GM12878 (cell line): ENCODE results near the gene CACNA2D1.

Experiments used
- DPF2 ChIP-seq: fragments of 450-650 bp; IDR thresholded peaks from 2 replicates; pipeline ENCODE4 v1.6.1; 2017; ENCODE audit warnings: mild to moderate bottlenecking
- EP300 ChIP-seq, 2 experiments: fragments of 150-350 bp in 1 of 2; IDR thresholded peaks; 2 replicates each; pipeline ENCODE4 v1.6.1; 2011 to 2012; ENCODE audit warnings: low read depth in 2 of 2, low read length in 2 of 2, borderline replicate concordance in 1 of 2, improper control_type of control experiment in 1 of 2, inconsistent platforms in 1 of 2; ENCODE audit not compliant: control insufficient read depth in 1 of 2
- EZH2 ChIP-seq: IDR thresholded peaks from 2 replicates; pipeline ENCODE4 v1.6.1; 2012; ENCODE audit warnings: low read depth, mild to moderate bottlenecking, control low read depth, inconsistent platforms, low read length, borderline replicate concordance; ENCODE audit not compliant: control insufficient read depth
- FOXM1 ChIP-seq: IDR thresholded peaks from 2 replicates; pipeline ENCODE4 v1.6.1; 2012; ENCODE audit warnings: low read depth, mild to moderate bottlenecking, inconsistent platforms, low read length, moderate library complexity
- HCFC1 ChIP-seq: fragments of 150-350 bp; IDR thresholded peaks from 2 replicates; pipeline ENCODE4 v1.6.1; 2014; ENCODE audit warnings: low read length
- MAX ChIP-seq: IDR thresholded peaks from 2 replicates; pipeline ENCODE4 v1.6.1; 2012; ENCODE audit warnings: low read depth, low read length, improper control_type of control experiment
- NRF1 ChIP-seq: conservative IDR thresholded peaks from 2 replicates; pipeline ENCODE4 v1.6.1; 2011; ENCODE audit warnings: mild to moderate bottlenecking, low read depth, low read length, improper control_type of control experiment
- POLR2A ChIP-seq: IDR thresholded peaks from 2 replicates; pipeline ENCODE4 v1.6.1; 2011; ENCODE audit warnings: low read depth, mild to moderate bottlenecking, low read length
- SUZ12 ChIP-seq: fragments of 200-600 bp; sonication (generic); IDR thresholded peaks from one replicate; pipeline ENCODE4 v1.6.1; 2018; ENCODE audit warnings: antibody characterized with exemption, mild to moderate bottlenecking; ENCODE audit not compliant: unreplicated experiment
- USF1 ChIP-seq: IDR thresholded peaks from 2 replicates; pipeline ENCODE4 v1.6.1; 2011; ENCODE audit warnings: borderline replicate concordance, low read depth, mild to moderate bottlenecking, moderate library complexity, mixed read lengths, low read length; ENCODE audit not compliant: insufficient read depth; ENCODE audit errors: extremely low read length
- TF ChIP-seq, protein P1 (sequence below), 3 experiments: IDR thresholded peaks in 2 of 3; conservative IDR thresholded peaks in 1 of 3; 2 replicates each; pipeline ENCODE4 v1.5.1; 2011; ENCODE audit warnings: low read depth in 3 of 3, low read length in 3 of 3, mild to moderate bottlenecking in 3 of 3, control low read depth in 2 of 3, moderate library complexity in 2 of 3, inconsistent platforms in 1 of 3, mixed read lengths in 1 of 3; ENCODE audit not compliant: control insufficient read depth in 2 of 3, insufficient read depth in 1 of 3; ENCODE audit errors: extremely low read depth in 1 of 3
- TF ChIP-seq, protein P2 (sequence below): IDR thresholded peaks from 2 replicates; pipeline ENCODE4 v1.6.1; 2011; ENCODE audit warnings: low read depth, low read length, improper control_type of control experiment, borderline replicate concordance

DNA sequence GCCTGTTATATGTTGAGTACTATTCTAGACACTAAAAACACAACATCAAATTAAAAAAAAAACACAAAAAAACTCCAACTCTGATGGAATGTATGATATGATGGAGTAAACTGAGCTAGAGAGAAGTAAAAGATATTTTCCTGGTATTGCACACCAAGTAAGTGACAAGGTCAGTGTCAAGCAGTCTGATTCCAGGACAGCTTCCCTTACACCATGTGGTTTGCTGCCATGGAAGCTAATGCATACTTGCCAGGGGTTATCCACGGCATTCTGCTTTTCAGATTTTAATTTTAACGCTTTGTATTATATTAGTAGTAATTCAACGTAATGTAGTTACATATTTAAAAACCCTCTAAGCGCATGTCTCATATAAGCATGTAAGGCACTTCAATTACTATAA, 48.4 kb downstream of the CACNA2D1 start:
- TF ChIP-seq EP300 (IDR thresholded peaks at IDR 0.05; ENCODE audit: borderline replicate concordance in 1 of 2, control insufficient read depth in 1 of 2, low read depth in 2 of 2, low read length in 2 of 2) (no peak), MAX (no peak), HCFC1 (no peak), USF1 (no peak), FOXM1 (no peak), SUZ12 (no peak), POLR2A (no peak), DPF2 (no peak), NRF1 (no peak), EZH2 (no peak)
- TF ChIP-seq, protein P1, sequence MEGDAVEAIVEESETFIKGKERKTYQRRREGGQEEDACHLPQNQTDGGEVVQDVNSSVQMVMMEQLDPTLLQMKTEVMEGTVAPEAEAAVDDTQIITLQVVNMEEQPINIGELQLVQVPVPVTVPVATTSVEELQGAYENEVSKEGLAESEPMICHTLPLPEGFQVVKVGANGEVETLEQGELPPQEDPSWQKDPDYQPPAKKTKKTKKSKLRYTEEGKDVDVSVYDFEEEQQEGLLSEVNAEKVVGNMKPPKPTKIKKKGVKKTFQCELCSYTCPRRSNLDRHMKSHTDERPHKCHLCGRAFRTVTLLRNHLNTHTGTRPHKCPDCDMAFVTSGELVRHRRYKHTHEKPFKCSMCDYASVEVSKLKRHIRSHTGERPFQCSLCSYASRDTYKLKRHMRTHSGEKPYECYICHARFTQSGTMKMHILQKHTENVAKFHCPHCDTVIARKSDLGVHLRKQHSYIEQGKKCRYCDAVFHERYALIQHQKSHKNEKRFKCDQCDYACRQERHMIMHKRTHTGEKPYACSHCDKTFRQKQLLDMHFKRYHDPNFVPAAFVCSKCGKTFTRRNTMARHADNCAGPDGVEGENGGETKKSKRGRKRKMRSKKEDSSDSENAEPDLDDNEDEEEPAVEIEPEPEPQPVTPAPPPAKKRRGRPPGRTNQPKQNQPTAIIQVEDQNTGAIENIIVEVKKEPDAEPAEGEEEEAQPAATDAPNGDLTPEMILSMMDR (IDR thresholded peaks at IDR 0.05 in 2 of 3, conservative IDR thresholded peaks at IDR 0.05 in 1 of 3; ENCODE audit: control insufficient read depth in 2 of 3, extremely low read depth in 1 of 3, insufficient read depth in 1 of 3, low read depth in 3 of 3, low read length in 3 of 3) = no peak
- TF ChIP-seq, protein P2, sequence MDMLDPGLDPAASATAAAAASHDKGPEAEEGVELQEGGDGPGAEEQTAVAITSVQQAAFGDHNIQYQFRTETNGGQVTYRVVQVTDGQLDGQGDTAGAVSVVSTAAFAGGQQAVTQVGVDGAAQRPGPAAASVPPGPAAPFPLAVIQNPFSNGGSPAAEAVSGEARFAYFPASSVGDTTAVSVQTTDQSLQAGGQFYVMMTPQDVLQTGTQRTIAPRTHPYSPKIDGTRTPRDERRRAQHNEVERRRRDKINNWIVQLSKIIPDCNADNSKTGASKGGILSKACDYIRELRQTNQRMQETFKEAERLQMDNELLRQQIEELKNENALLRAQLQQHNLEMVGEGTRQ = no peak
